OCI-LY1 (cell line): ENCODE measurements around the gene IZUMO4.

ENCODE experiments used
- H2AFZ ChIP-seq: fragments of 200-600 bp; sonication (generic), shearing (Covaris generic); 2 replicates; pipeline ENCODE4 v1.6.0; 2014; ENCODE audit warnings: antibody characterized with exemption, mild to moderate bottlenecking, low read length
- H3F3A ChIP-seq: fragments of 200-600 bp; sonication (generic), shearing (Covaris generic); 2 replicates; pipeline ENCODE4 v1.6.0; 2014; ENCODE audit warnings: mild to moderate bottlenecking, antibody characterized with exemption, low read length, moderate library complexity; ENCODE audit not compliant: insufficient read depth
- H3K27ac ChIP-seq: fragments of 200-600 bp; sonication (generic); 2 replicates; pipeline ENCODE4 v1.5.1; 2014; ENCODE audit warnings: low read length, mixed run types, mild to moderate bottlenecking, low read depth; ENCODE audit not compliant: poor library complexity, severe bottlenecking
- H3K27me3 ChIP-seq: fragments of 200-600 bp; sonication (generic); 2 replicates; pipeline ENCODE4 v1.6.0; 2014; ENCODE audit warnings: antibody characterized with exemption, mild to moderate bottlenecking, low read length, moderate library complexity; ENCODE audit not compliant: insufficient read depth
- H3K36me3 ChIP-seq: fragments of 200-600 bp; sonication (generic); 2 replicates; pipeline ENCODE4 v1.6.1; 2014; ENCODE audit warnings: mild to moderate bottlenecking, antibody characterized with exemption, low read length, moderate library complexity, mixed read lengths; ENCODE audit not compliant: insufficient read depth
- H3K4me1 ChIP-seq: fragments of 200-600 bp; sonication (generic); 2 replicates; pipeline ENCODE4 v1.5.1; 2014; ENCODE audit warnings: mild to moderate bottlenecking, low read length, moderate library complexity; ENCODE audit not compliant: insufficient read depth, severe bottlenecking
- H3K4me2 ChIP-seq: fragments of 200-600 bp; sonication (generic), shearing (Covaris generic); 2 replicates; pipeline ENCODE4 v1.6.1; 2014; ENCODE audit warnings: low read length
- H3K4me3 ChIP-seq: fragments of 200-600 bp; sonication (generic); 2 replicates; pipeline ENCODE4 v1.5.1; 2014; ENCODE audit warnings: low read length, low read depth, mild to moderate bottlenecking, mixed read lengths; ENCODE audit not compliant: poor library complexity, severe bottlenecking
- H3K79me2 ChIP-seq: fragments of 200-600 bp; shearing (Covaris generic); 2 replicates; pipeline ENCODE4 v1.6.1; 2016; ENCODE audit warnings: mixed run types, low read length, mixed read lengths; ENCODE audit not compliant: insufficient read depth
- H3K9ac ChIP-seq: fragments of 200-600 bp; sonication (generic), shearing (Covaris generic); 2 replicates; pipeline ENCODE4 v1.6.1; 2014; ENCODE audit warnings: mild to moderate bottlenecking, low read length, mixed read lengths
- H3K9me2 ChIP-seq: fragments of 200-600 bp; sonication (generic), shearing (Covaris generic); 2 replicates; pipeline ENCODE4 v1.6.1; 2014; ENCODE audit warnings: low read depth, mild to moderate bottlenecking, low read length, mixed read lengths
- H3K9me3 ChIP-seq: fragments of 200-600 bp; shearing (Covaris generic); 2 replicates; pipeline ENCODE4 v1.6.1; 2014; ENCODE audit warnings: low read length, mixed read lengths
- H4K20me1 ChIP-seq: fragments of 200-600 bp; sonication (generic), shearing (Covaris generic); 2 replicates; pipeline ENCODE4 v1.6.0; 2016; ENCODE audit warnings: mild to moderate bottlenecking, low read length; ENCODE audit not compliant: insufficient read depth
- CTCF ChIP-seq: fragments of 200-600 bp; sonication (generic), shearing (Covaris generic); IDR thresholded peaks from 2 replicates; pipeline ENCODE4 v1.5.1; 2017; ENCODE audit warnings: mild to moderate bottlenecking, antibody characterized with exemption, low read length, moderate library complexity, mixed read lengths
- EZH2 ChIP-seq: fragments of 200-600 bp; sonication (generic), shearing (Covaris generic); IDR thresholded peaks from 2 replicates; pipeline ENCODE4 v1.8.0; 2017; ENCODE audit warnings: borderline replicate concordance, mixed run types, mild to moderate bottlenecking, antibody characterized with exemption, low read length, moderate library complexity, mixed read lengths

The IZUMO4 gene

GRCh38 chr19:2101417-2102335 is 5.0 kb downstream of the IZUMO4 start:
- Histone ChIP-seq H3F3A (no peaks in the 10 kb centered on the region), H3K9me3 (no peaks in the 10 kb centered on the region), H3K4me3 (no peak overlapping the region), H3K4me1 (peaks cover 12% of the 10 kb centered on the region), H3K27ac (no peak overlapping the region), H2AFZ (no peak overlapping the region), H3K9ac (no peak overlapping the region), H3K9me2 (no peaks in the 10 kb centered on the region), H4K20me1 (no peaks in the 10 kb centered on the region), H3K27me3 (no peaks in the 10 kb centered on the region), H3K79me2 (no peaks in the 10 kb centered on the region), H3K36me3 (peaks cover 34% of the 10 kb centered on the region), H3K4me2 (no peak overlapping the region)
- TF ChIP-seq CTCF (no peak), EZH2 (no peak)

- Histone ChIP-seq H3K9ac (no peak overlapping the region), H3K36me3 (peaks cover 46% of the 10 kb centered on the region), H3K4me3 (no peak overlapping the region), H4K20me1 (no peaks in the 10 kb centered on the region), H3F3A (no peaks in the 10 kb centered on the region), H3K27ac (no peak overlapping the region), H3K27me3 (no peaks in the 10 kb centered on the region), H3K79me2 (no peaks in the 10 kb centered on the region), H2AFZ (no peak overlapping the region), H3K4me1 (no peaks in the 10 kb centered on the region), H3K9me2 (no peaks in the 10 kb centered on the region), H3K4me2 (no peak overlapping the region), H3K9me3 (no peaks in the 10 kb centered on the region)
- TF ChIP-seq EZH2 (no peak), CTCF (no peak)
Measured at GRCh38 chr19:2103045-2103707, 6.5 kb downstream of the IZUMO4 start.

- TF ChIP-seq CTCF (no peak), EZH2 (no peak)
- peaks cover 45% of the 10 kb centered on the region for H3K36me3 ChIP-seq
- H3K27ac ChIP-seq, result no peak overlapping the region
- H3K4me3 ChIP-seq, result no peak overlapping the region
- H3F3A ChIP-seq, result no peaks in the 10 kb centered on the region
- H3K4me1 ChIP-seq, result no peaks in the 10 kb centered on the region
- H3K79me2 ChIP-seq, result no peaks in the 10 kb centered on the region
- H4K20me1 ChIP-seq, result no peaks in the 10 kb centered on the region
- no peaks in the 10 kb centered on the region for H3K9me2 ChIP-seq
- no peak overlapping the region for H3K9ac ChIP-seq
- no peaks in the 10 kb centered on the region for H3K9me3 ChIP-seq
- H2AFZ ChIP-seq, result no peak overlapping the region
- H3K27me3 ChIP-seq, result no peaks in the 10 kb centered on the region
- no peak overlapping the region for H3K4me2 ChIP-seq
Measured at GRCh38 chr19:2108251-2109016, 11.7 kb downstream of the IZUMO4 start.
